ENCODE results near the gene HOXD8. TPM values are rescaled to one million over a fixed set of nuclear protein-coding genes. Genes with fewer than 3 reads are reported as not detected.

Gene HOXD8
- total and polyA plus RNA-seq, 2 donors (not counting 1 experiment from before 2014, with no cell fraction given): not detected

DNA sequence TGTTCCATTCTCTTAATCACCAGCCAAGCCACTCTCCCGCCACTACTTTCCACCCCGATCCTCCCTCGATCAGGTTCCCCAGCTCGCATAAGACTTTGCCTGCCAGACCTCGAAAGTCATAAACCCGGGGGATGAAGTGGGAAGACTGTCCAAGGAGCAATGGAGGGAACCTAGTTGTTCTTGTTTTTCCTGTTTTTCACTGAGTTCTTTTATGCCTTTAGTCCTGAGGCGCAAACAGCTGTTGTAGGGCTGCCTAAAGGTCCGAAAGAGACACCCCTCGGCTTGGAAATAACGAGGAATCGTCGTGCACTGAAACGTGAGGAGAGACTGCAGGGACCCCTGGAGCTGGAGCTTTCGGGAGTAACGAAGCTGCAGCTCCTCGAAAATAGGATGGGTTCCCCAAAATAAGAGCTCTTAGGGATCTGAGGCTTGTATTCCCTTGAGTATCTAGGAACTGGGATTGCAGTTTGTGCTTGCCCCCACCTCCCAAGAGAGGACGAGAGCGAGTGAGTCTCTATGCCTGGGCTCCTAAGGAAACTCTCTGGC is 31.6 kb upstream of the HOXD8 start:
- Histone ChIP-seq H3K79me2 (ENCODE audit: control insufficient read depth, insufficient read depth, low read length) (no peaks in the 10 kb centered on the region), H4K20me1 (ENCODE audit: control insufficient read depth, extremely low read depth, insufficient read depth, low read length) (no peaks in the 10 kb centered on the region), H3K9me3 (ENCODE audit: control insufficient read depth, insufficient read depth, low read depth, low read length) (no peaks in the 10 kb centered on the region), H3K36me3 (ENCODE audit: control insufficient read depth, insufficient read depth, low read length) (no peaks in the 10 kb centered on the region), H2AFZ (ENCODE audit: low read length) (no peak overlapping the region), H3K27me3 (ENCODE audit: control insufficient read depth, insufficient read depth, low read length) (peaks cover 90% of the 10 kb centered on the region), H3K9ac (ENCODE audit: insufficient read depth, low read length) (no peak overlapping the region), H3K4me2 (ENCODE audit: extremely low read depth, insufficient read depth, low read length) (peak overlapping the region; percentile 32), H3K4me1 (ENCODE audit: control insufficient read depth, extremely low read depth, insufficient read depth, low read length) (no peaks in the 10 kb centered on the region), H3K27ac (ENCODE audit: insufficient read depth, low read length) (no peak overlapping the region), H3K4me3 (replicated peaks in 1 of 4; ENCODE audit: control extremely low read depth in 1 of 4, insufficient read depth in 1 of 4, low read depth in 3 of 4, low read length in 4 of 4) (peak overlapping the region in 1 of 4 experiments; percentile 53)
- peak; percentile 89 for TF ChIP-seq EZH2 (IDR thresholded peaks at IDR 0.05; ENCODE audit: low read length, missing control alignments)
- TF ChIP-seq, protein P1, sequence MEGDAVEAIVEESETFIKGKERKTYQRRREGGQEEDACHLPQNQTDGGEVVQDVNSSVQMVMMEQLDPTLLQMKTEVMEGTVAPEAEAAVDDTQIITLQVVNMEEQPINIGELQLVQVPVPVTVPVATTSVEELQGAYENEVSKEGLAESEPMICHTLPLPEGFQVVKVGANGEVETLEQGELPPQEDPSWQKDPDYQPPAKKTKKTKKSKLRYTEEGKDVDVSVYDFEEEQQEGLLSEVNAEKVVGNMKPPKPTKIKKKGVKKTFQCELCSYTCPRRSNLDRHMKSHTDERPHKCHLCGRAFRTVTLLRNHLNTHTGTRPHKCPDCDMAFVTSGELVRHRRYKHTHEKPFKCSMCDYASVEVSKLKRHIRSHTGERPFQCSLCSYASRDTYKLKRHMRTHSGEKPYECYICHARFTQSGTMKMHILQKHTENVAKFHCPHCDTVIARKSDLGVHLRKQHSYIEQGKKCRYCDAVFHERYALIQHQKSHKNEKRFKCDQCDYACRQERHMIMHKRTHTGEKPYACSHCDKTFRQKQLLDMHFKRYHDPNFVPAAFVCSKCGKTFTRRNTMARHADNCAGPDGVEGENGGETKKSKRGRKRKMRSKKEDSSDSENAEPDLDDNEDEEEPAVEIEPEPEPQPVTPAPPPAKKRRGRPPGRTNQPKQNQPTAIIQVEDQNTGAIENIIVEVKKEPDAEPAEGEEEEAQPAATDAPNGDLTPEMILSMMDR (conservative IDR thresholded peaks at IDR 0.05 in 1 of 2, IDR thresholded peaks at IDR 0.05 in 1 of 2; ENCODE audit: low read depth in 1 of 2, low read length in 2 of 2): no peak
- no peak for DNase-seq (ENCODE audit: low read depth in 2 of 2)

DNA sequence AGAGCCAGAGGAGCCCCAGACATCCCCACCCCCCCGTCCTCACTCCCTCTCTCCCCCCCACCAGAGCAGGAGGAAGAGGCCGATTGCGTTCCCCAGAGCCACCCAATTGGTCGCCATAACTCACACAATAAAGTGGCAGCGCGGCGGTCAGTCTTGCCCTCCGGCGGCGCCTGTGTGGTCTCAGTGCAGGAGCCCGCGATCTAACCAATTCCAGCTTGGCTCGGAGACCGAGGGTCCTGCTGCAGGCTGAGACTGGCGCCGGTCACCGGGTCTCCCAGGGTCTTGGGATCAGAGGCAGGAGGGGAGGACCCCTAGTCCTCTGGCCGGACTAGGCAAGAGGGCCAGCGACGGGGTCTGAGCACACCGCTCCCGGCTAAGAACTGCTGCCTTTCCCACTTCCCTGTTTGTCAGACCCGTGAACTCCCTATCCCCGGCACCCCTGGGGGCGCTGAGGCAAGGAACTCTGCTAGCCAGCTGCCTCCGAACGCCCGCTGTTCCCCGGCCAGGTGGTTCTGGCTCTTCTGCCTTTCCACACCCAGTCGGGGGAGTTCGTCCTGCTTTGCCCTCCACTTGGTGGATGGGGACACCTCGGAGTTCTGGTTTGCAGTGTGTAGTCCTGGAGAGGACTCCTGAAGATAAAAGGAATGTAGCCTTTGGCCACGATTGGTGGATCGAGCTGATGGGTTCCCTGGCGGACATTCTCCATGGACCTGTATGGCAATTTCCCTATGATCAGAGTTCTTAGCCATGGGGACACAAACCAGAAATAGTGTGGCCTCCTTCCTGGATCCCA is 30.9 kb upstream of the HOXD8 start:
- H3K4me3 ChIP-seq (replicated peaks in 1 of 4; ENCODE audit: control extremely low read depth in 1 of 4, insufficient read depth in 1 of 4, low read depth in 3 of 4, low read length in 4 of 4): no peak overlapping the region
- no peak for DNase-seq (ENCODE audit: low read depth in 2 of 2)
- H3K27ac ChIP-seq (ENCODE audit: insufficient read depth, low read length): no peak overlapping the region
- no peaks in the 10 kb centered on the region for H3K4me1 ChIP-seq (ENCODE audit: control insufficient read depth, extremely low read depth, insufficient read depth, low read length)
- no peaks in the 10 kb centered on the region for H4K20me1 ChIP-seq (ENCODE audit: control insufficient read depth, extremely low read depth, insufficient read depth, low read length)
- H3K36me3 ChIP-seq (ENCODE audit: control insufficient read depth, insufficient read depth, low read length): no peaks in the 10 kb centered on the region
- H3K4me2 ChIP-seq (ENCODE audit: extremely low read depth, insufficient read depth, low read length): no peak overlapping the region
- TF ChIP-seq EZH2 (IDR thresholded peaks at IDR 0.05; ENCODE audit: low read length, missing control alignments): peak; percentile 83
- TF ChIP-seq, protein P1 (conservative IDR thresholded peaks at IDR 0.05 in 1 of 2, IDR thresholded peaks at IDR 0.05 in 1 of 2; ENCODE audit: low read depth in 1 of 2, low read length in 2 of 2): no peak
- H3K27me3 ChIP-seq (ENCODE audit: control insufficient read depth, insufficient read depth, low read length): peaks cover 90% of the 10 kb centered on the region
- H3K9me3 ChIP-seq (ENCODE audit: control insufficient read depth, insufficient read depth, low read depth, low read length): no peaks in the 10 kb centered on the region
- H3K79me2 ChIP-seq (ENCODE audit: control insufficient read depth, insufficient read depth, low read length): no peaks in the 10 kb centered on the region
- no peak overlapping the region for H3K9ac ChIP-seq (ENCODE audit: insufficient read depth, low read length)
- no peak overlapping the region for H2AFZ ChIP-seq (ENCODE audit: low read length)

DNA sequence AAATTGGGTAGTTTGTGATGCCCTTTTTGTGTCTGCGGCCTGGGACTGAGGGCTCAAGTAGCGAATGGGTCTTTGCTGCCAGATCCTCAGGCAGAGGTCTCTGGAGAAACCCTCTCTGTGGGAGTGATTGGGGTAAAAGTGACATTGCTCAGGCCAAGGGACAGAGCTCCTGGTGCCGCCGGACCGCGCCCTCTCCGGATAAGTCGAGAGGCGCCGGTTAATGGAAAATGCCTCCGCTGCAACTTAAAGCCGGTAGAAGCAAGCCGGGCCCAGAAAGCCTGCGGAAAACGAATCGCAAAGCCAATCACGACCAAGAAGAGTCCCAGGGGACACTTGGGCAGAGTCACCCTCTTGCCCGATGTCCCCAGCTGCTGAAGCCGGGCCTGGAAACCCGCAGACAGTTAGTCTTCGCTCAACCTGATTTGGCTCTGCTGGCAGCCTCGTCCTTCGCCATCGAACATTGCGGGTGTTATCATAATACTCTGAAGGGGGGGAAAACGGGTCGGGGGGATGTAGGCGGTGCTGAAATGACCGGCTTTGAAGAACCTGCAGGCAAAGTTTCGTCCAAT is 30.3 kb upstream of the HOXD8 start:
- Histone ChIP-seq H3K9me3 (ENCODE audit: control insufficient read depth, insufficient read depth, low read depth, low read length) (no peaks in the 10 kb centered on the region), H3K9ac (ENCODE audit: insufficient read depth, low read length) (no peak overlapping the region), H3K4me2 (ENCODE audit: extremely low read depth, insufficient read depth, low read length) (no peak overlapping the region), H2AFZ (ENCODE audit: low read length) (no peak overlapping the region), H3K4me1 (ENCODE audit: control insufficient read depth, extremely low read depth, insufficient read depth, low read length) (no peaks in the 10 kb centered on the region), H3K79me2 (ENCODE audit: control insufficient read depth, insufficient read depth, low read length) (no peaks in the 10 kb centered on the region), H4K20me1 (ENCODE audit: control insufficient read depth, extremely low read depth, insufficient read depth, low read length) (no peaks in the 10 kb centered on the region), H3K27ac (ENCODE audit: insufficient read depth, low read length) (no peak overlapping the region), H3K4me3 (replicated peaks in 1 of 4; ENCODE audit: control extremely low read depth in 1 of 4, insufficient read depth in 1 of 4, low read depth in 3 of 4, low read length in 4 of 4) (no peak overlapping the region), H3K27me3 (ENCODE audit: control insufficient read depth, insufficient read depth, low read length) (peaks cover 90% of the 10 kb centered on the region), H3K36me3 (ENCODE audit: control insufficient read depth, insufficient read depth, low read length) (no peaks in the 10 kb centered on the region)
- no peak for DNase-seq (ENCODE audit: low read depth in 2 of 2)
- TF ChIP-seq, protein P1 (conservative IDR thresholded peaks at IDR 0.05 in 1 of 2, IDR thresholded peaks at IDR 0.05 in 1 of 2; ENCODE audit: low read depth in 1 of 2, low read length in 2 of 2): no peak
- no peak for TF ChIP-seq EZH2 (IDR thresholded peaks at IDR 0.05; ENCODE audit: low read length, missing control alignments)
